ENCODE measurements around the gene ZNF485. TPM values are rescaled to one million over a fixed set of nuclear protein-coding genes. Genes with fewer than 3 reads are reported as not detected.

The ZNF485 gene
- polyA plus RNA-seq, 3 donors: 0.19 to 0.79 (median 0.27) TPM

- peaks cover 10 to 17% of the 10 kb centered on the region in 2 donors for H3K4me1 ChIP-seq (ENCODE audit: control insufficient read depth in 1 of 2, insufficient read depth in 2 of 2, low read length in 2 of 2)
- TF ChIP-seq, protein P1, sequence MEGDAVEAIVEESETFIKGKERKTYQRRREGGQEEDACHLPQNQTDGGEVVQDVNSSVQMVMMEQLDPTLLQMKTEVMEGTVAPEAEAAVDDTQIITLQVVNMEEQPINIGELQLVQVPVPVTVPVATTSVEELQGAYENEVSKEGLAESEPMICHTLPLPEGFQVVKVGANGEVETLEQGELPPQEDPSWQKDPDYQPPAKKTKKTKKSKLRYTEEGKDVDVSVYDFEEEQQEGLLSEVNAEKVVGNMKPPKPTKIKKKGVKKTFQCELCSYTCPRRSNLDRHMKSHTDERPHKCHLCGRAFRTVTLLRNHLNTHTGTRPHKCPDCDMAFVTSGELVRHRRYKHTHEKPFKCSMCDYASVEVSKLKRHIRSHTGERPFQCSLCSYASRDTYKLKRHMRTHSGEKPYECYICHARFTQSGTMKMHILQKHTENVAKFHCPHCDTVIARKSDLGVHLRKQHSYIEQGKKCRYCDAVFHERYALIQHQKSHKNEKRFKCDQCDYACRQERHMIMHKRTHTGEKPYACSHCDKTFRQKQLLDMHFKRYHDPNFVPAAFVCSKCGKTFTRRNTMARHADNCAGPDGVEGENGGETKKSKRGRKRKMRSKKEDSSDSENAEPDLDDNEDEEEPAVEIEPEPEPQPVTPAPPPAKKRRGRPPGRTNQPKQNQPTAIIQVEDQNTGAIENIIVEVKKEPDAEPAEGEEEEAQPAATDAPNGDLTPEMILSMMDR (IDR thresholded peaks at IDR 0.05): no peak
- peaks cover 22 to 44% (median 38%) of the 10 kb centered on the region in 7 donors for H3K9me3 Mint-ChIP-seq
- peak overlapping the region; percentile 96 for H2AFZ ChIP-seq (ENCODE audit: insufficient read depth, low read depth, low read length, poor library complexity, severe bottlenecking)
- peaks cover 18 to 38% of the 10 kb centered on the region in 2 donors for H3K9me3 ChIP-seq (replicated peaks in 1 of 2; ENCODE audit: control insufficient read depth in 1 of 2, insufficient read depth in 1 of 2, low read length in 2 of 2)
- H3K27ac Mint-ChIP-seq: peak overlapping the region in 1 of 7 donors; percentile 49
- peaks cover 20 to 32% of the 10 kb centered on the region in 2 donors for H3K36me3 ChIP-seq (replicated peaks in 1 of 2; ENCODE audit: control insufficient read depth in 1 of 2, insufficient read depth in 2 of 2, low read length in 2 of 2)
- H3K27ac ChIP-seq (ENCODE audit: low read depth in 1 of 2, low read length in 2 of 2): peak overlapping the region in 1 of 2 donors; percentile 64
- intact Hi-C loops (cut with micrococcal nuclease): loop anchor here (10.0 kb wide), 1 partner anchor 1093 kb away; no protein-coding TSS in a partner anchor
- H3K4me1 Mint-ChIP-seq: peaks cover 14% of the 10 kb centered on the region
- H3K79me2 ChIP-seq (ENCODE audit: insufficient read depth, low read length): no peaks in the 10 kb centered on the region
- H3K9ac ChIP-seq (ENCODE audit: insufficient read depth, low read length, poor library complexity, severe bottlenecking): peak overlapping the region; percentile 86
- DNase-seq: no peak
- H3K27me3 Mint-ChIP-seq (ENCODE audit: low read depth in 3 of 3): peaks cover 5 to 12% (median 5%) of the 10 kb centered on the region in 3 donors
- WGBS (ENCODE audit: insufficient coverage): 15% methylated on average over 6 of the region's 9 CpGs
- no peaks in the 10 kb centered on the region for H3K27me3 ChIP-seq (ENCODE audit: control insufficient read depth in 2 of 2, insufficient read depth in 2 of 2, low read length in 2 of 2)
- H3K4me2 ChIP-seq (replicated peaks; ENCODE audit: extremely low read depth, low read length, poor library complexity, severe bottlenecking): peak overlapping the region; percentile 79
- peak overlapping the region; percentile 62 to 88 (median 83) for H3K4me3 ChIP-seq (replicated peaks in 1 of 3; ENCODE audit: low read depth in 2 of 3, low read length in 3 of 3)
- no peaks in the 10 kb centered on the region for H4K20me1 ChIP-seq (ENCODE audit: insufficient read depth, low read length)
- peak overlapping the region; percentile 93 to 96 for H3K4me3 Mint-ChIP-seq
- peaks cover 31 to 34% of the 10 kb centered on the region in 2 donors for H3K36me3 Mint-ChIP-seq
Observed at GRCh38 chr10:43648095-43648397, 41.8 kb downstream of the ZNF485 start.

GRCh38 chr10:43648398-43649184 is 42.4 kb downstream of the ZNF485 start, which contains the start of gene ZNF32:
TSS of gene ZNF32 (minus strand) at chr10:43648881. CDS start at chr10:43646133, 2,748 bp downstream.
- TF ChIP-seq, protein P1 (IDR thresholded peaks at IDR 0.05): no peak
- Histone ChIP-seq H3K9ac (ENCODE audit: insufficient read depth, low read length, poor library complexity, severe bottlenecking) (peak within 1 kb of the TSS; percentile 86), H3K79me2 (ENCODE audit: insufficient read depth, low read length) (no peaks in the 10 kb centered on the region), H3K27me3 (ENCODE audit: control insufficient read depth in 2 of 2, insufficient read depth in 2 of 2, low read length in 2 of 2) (no peaks in the 10 kb centered on the region), H3K27ac (ENCODE audit: low read depth in 1 of 2, low read length in 2 of 2) (peak within 1 kb of the TSS in 1 of 2 donors; percentile 64), H2AFZ (ENCODE audit: insufficient read depth, low read depth, low read length, poor library complexity, severe bottlenecking) (peak within 1 kb of the TSS; percentile 96), H3K9me3 (replicated peaks in 1 of 2; ENCODE audit: control insufficient read depth in 1 of 2, insufficient read depth in 1 of 2, low read length in 2 of 2) (peaks cover 18 to 33% of the 10 kb centered on the region in 2 donors), H3K36me3 (replicated peaks in 1 of 2; ENCODE audit: control insufficient read depth in 1 of 2, insufficient read depth in 2 of 2, low read length in 2 of 2) (peaks cover 20 to 28% of the 10 kb centered on the region in 2 donors), H3K4me1 (ENCODE audit: control insufficient read depth in 1 of 2, insufficient read depth in 2 of 2, low read length in 2 of 2) (peaks cover 10 to 17% of the 10 kb centered on the region in 2 donors), H4K20me1 (ENCODE audit: insufficient read depth, low read length) (no peaks in the 10 kb centered on the region), H3K4me2 (replicated peaks; ENCODE audit: extremely low read depth, low read length, poor library complexity, severe bottlenecking) (peak within 1 kb of the TSS; percentile 79), H3K4me3 (replicated peaks in 1 of 3; ENCODE audit: low read depth in 2 of 3, low read length in 3 of 3) (peak within 1 kb of the TSS; percentile 62 to 88 (median 83))
- peak within 1 kb of the TSS in 4 of 7 donors; percentile 10 to 77 (median 44) for H3K27ac Mint-ChIP-seq
- H3K27me3 Mint-ChIP-seq (ENCODE audit: low read depth in 3 of 3): peaks cover 6 to 12% (median 8%) of the 10 kb centered on the region in 3 donors
- H3K4me3 Mint-ChIP-seq: peak within 1 kb of the TSS; percentile 93 to 96
- peaks cover 14% of the 10 kb centered on the region for H3K4me1 Mint-ChIP-seq
- H3K36me3 Mint-ChIP-seq: peaks cover 29% of the 10 kb centered on the region in 2 donors
- H3K9me3 Mint-ChIP-seq: peaks cover 21 to 40% (median 32%) of the 10 kb centered on the region in 7 donors
- intact Hi-C loops (cut with micrococcal nuclease): loop anchor here (10.0 kb wide), 1 partner anchor 1094 kb away; no protein-coding TSS in a partner anchor
- under 1% methylated on average over 90 of the region's 90 CpGs for WGBS (ENCODE audit: insufficient coverage)
- DNase-seq: peak; percentile 73 to 81 (median 77)

Data from CD14-positive monocyte (primary cell).